Prostate gland (tissue), 1 donor: ENCODE data around the gene ARAF.
"Not testable (repeated sequence)": the region's sequence is repeated elsewhere in the genome, so short reads cannot be mapped to it uniquely, and the experiment has no call there.

ENCODE experiments used
- POLR2A ChIP-seq: fragments of 450-650 bp; IDR thresholded peaks from one replicate; pipeline ENCODE4 v1.6.1; 2016; ENCODE audit warnings: antibody characterized with exemption, mild to moderate bottlenecking
- POLR2AphosphoS5 ChIP-seq: sonication (generic); formaldehyde crosslinking; IDR thresholded peaks from one replicate; pipeline ENCODE4 v1.6.1; 2017; ENCODE audit warnings: antibody characterized with exemption

DNA sequence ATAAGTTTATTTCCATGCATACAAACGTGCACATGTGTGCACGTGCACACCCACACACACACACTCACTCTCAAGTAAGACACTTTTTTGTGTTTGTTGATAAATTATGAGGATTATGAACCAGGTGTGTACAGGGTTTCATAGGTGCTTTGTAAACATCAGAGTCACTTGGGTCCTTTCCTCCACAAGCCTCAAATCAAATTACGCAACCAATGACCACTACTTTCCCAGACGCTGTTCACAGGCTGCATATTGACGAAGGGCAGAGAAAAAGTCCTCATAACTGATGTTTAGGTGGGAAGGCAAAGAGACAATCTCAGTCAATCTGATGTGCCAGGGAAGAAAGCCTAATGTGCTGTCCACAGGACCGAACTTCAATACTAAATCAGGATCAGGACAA is 48.6 kb upstream of the ARAF start:
- not testable (repeated sequence) for TF ChIP-seq POLR2A, POLR2AphosphoS5
